ENCODE data around the gene SEMA3A. TPM values are rescaled to one million over a fixed set of nuclear protein-coding genes. Genes with fewer than 3 reads are reported as not detected.

SEMA3A gene
- total RNA-seq, 1 donor from 2014 or later = 2.2 TPM

DNA sequence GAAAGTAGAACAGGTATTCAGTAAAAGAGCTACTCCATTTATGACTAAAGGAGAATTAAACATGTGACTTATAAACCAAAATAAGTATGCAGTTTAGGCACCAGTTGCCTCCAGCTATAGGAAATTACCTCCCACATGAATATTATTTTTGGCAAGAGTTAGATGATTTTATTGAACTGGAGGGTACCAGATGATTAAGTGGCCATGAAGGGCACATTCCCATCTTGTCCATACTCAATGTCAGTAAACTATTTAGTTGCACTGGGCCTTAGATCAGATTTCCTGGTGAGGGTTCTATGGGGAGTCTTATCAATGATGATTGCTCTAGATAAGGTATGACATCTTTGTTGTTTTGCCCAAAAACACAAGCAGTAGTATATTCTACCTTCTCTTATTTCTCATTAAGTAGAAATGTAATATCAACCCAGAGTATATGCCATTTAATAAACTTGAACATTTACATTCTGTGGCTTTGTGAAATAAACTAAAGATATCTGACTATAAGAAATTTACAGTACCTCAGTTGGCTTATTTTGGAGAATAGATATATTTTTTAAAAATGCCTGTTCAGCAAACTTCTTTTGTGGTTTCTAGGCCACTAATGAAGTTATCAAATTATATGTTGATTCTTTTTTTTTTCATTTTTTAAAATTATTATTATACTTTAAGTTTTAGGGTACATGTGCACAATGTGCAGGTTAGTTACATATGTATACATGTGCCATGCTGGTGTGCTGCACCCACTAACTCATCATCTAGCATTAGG lies 145.3 kb downstream of the SEMA3A start:
- ATAC-seq (ENCODE audit: poor library complexity) (no peak), DNase-seq (no peak)
- intact Hi-C loops (cut with DNase I) = no loop called here

- intact Hi-C loops (cut with DNase I) = no loop called here
- DNase-seq (no peak), ATAC-seq (ENCODE audit: poor library complexity) (no peak)
These were observed 147.5 kb downstream of the SEMA3A start for GRCh38 chr7:84047085-84047484.

DNA sequence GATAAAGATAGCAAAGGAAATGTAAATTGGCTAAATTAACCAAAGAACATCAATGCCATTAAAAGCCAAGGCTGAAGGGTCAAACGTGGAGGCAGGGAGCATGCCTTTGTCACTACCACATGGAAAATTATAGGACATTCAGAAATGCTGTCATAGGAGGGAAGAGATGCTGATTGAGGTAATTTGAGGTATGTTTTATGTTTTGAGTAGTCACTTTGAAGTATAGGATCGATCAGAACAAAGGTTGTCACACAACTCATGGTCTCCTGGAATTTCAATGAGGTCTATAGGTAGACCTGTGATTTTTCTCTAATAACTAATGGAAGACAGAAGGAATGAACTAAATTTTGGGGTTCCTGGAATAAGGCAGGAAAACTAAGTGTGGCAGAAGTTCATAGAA lies 149.8 kb downstream of the SEMA3A start:
- intact Hi-C loops (cut with DNase I) = no loop called here
- DNase-seq (no peak), ATAC-seq (ENCODE audit: poor library complexity) (no peak)

- intact Hi-C loops (cut with DNase I) = no loop called here
- ATAC-seq (ENCODE audit: poor library complexity) (no peak), DNase-seq (no peak)
These were observed 150.9 kb downstream of the SEMA3A start for GRCh38 chr7:84043661-84044191.

DNA sequence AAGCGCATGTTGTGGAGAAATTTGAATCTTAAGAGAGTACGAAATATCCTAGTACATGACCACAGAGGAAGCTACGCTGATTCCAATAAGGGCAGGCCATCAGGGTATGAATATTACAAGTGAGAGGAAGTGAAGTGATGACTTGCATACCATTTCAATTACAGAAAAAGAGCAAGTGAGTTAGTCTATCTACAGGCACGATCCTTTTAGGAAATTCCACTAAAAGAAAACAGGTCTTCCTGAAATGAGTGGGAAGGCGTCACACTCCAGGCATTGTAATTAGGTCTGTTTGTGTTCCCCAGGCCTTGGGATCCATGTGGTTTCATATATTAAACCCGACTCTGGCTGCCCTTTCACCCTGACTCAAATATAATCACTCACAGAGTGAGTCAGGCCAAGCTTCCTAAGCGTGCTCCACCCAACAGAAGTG lies 152.5 kb downstream of the SEMA3A start:
- intact Hi-C loops (cut with DNase I) = no loop called here
- no peak for DNase-seq
- no peak for ATAC-seq (ENCODE audit: poor library complexity)

- ATAC-seq (ENCODE audit: poor library complexity) (no peak), DNase-seq (no peak)
- intact Hi-C loops (cut with DNase I) = no loop called here
These were observed 152.9 kb downstream of the SEMA3A start for GRCh38 chr7:84041649-84042048.

- ATAC-seq (ENCODE audit: poor library complexity) (no peak), DNase-seq (no peak)
- intact Hi-C loops (cut with DNase I) = no loop called here
These were observed 154.2 kb downstream of the SEMA3A start for GRCh38 chr7:84040355-84040754.

GRCh38 chr7:84039432-84039831 lies 155.2 kb downstream of the SEMA3A start:
- no peak for DNase-seq
- intact Hi-C loops (cut with DNase I) = no loop called here
- no peak for ATAC-seq (ENCODE audit: poor library complexity)

DNA sequence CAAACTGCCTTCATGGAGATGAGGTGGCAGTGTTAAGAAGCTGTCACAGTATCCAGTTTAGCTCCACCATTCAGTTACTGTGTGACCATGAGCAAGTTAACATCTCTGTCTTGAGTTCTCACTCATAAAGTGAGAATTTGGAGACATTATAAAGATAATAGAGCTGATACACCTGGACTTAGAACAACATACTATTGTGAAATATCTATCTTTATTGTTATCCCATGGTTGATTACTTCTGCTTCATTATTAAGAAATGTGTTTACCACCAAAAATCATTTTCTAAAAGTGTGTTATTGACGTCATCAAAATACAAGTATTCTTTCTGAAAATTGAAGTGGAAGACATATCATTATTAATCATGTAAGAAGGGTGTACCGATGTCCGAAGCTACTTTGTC lies 166.9 kb downstream of the SEMA3A start:
- DNase-seq (no peak), ATAC-seq (ENCODE audit: poor library complexity) (no peak)
- intact Hi-C loops (cut with DNase I) = no loop called here

- DNase-seq = no peak
- intact Hi-C loops (cut with DNase I) = no loop called here
- ATAC-seq (ENCODE audit: poor library complexity) = peak; percentile 51
These were observed 169.2 kb downstream of the SEMA3A start for GRCh38 chr7:84025332-84025927.

GRCh38 chr7:84022684-84023308 lies 171.8 kb downstream of the SEMA3A start:
- intact Hi-C loops (cut with DNase I) = no loop called here
- ATAC-seq (ENCODE audit: poor library complexity) = peak; percentile 48
- no peak for DNase-seq

GRCh38 chr7:84022009-84022408 lies 172.6 kb downstream of the SEMA3A start:
- ATAC-seq (ENCODE audit: poor library complexity) (no peak), DNase-seq (no peak)
- intact Hi-C loops (cut with DNase I) = no loop called here

GRCh38 chr7:84021292-84021908 lies 173.2 kb downstream of the SEMA3A start:
- intact Hi-C loops (cut with DNase I) = no loop called here
- DNase-seq = no peak
- ATAC-seq (ENCODE audit: poor library complexity) = peak; percentile 83

DNA sequence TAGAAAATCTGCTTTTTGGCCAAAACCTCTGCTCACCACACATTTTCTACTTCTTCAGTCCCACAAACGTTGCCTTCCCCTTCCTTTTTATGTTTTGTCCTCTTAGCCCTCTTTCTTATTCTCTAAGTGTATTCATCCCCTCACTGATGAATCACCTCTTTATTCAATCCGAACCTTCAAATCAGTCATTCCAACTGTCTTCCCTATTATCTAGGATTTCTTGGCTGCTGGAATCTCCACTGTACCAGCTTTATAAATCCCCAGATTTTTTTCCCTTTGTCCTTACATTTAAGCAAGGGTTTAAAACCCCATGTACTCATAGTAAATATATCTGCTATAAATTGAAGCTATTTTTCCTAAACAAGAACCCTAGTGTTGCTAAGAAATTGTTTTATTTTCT lies 176.9 kb downstream of the SEMA3A start:
- DNase-seq (no peak), ATAC-seq (ENCODE audit: poor library complexity) (no peak)
- intact Hi-C loops (cut with DNase I) = no loop called here

DNA sequence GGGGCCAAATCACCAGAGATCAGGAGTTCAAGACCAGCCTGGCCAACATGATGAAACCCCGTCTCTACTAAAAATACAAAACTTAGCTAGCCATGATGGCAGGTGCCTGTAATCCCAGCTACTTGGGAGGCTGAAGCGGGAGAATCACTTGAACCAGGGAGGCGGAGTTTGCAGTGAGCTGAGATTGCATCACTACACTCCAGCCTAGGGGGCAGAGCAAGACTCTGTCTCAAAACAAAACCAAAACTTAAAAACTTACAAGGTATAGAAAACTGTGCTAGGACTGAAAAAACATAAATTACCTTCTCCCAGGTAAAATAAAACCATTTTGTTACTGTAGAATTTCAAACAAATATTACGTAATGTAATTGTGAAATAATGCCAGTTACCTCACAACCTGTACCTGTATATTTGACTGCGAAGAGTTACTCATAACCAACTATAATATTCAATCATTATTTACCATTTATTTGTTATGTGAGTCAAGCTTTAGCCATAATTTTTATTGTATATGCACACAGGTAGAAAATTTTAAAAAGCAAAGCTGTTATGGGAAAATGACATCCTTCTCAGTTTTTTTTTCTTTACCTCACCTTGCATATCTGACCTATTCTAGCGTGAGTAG lies 180.9 kb downstream of the SEMA3A start:
- ATAC-seq (ENCODE audit: poor library complexity) (no peak), DNase-seq (no peak)
- intact Hi-C loops (cut with DNase I) = no loop called here

DNA sequence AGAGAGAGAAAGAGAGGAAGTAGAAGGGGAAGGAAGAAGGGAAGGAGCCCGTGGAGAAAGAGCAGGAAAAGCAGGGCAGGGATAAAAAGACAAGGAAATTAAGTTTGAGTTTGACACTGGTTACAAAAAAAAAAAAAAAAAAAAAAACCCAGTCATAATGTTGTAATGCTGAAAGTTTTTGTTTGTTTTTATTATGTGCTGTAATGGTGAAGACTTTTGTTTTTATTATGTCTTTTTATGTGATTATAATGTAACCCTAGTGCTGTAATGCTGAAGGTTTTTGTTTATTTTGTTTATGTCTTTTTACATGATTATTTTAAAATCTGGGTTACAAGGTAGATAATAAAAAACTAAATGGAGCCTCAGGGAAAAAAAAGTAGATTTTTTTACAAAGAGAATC lies 184.8 kb downstream of the SEMA3A start:
- DNase-seq = no peak
- no peak for ATAC-seq (ENCODE audit: poor library complexity)
- intact Hi-C loops (cut with DNase I) = no loop called here

DNA sequence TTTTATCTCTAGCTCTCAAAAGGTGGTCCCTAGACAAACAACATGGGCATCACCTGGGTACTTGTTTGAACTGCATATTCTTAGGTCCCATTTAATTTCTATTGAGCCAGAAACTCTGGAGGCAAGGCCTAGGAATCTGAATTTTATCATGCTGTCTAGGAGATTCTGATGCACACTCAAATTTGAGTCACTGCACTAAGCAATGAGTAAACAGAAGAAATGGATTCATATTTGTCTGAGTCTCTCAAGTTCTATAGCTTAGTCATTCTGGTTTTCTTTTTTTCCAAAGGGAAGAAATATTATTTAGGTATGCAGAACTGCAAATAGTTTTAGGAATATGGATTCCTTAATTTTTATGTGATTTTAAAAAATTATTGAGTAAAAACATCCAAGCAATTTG lies 185.5 kb downstream of the SEMA3A start:
- ATAC-seq (ENCODE audit: poor library complexity) = no peak
- no peak for DNase-seq
- intact Hi-C loops (cut with DNase I) = no loop called here

GRCh38 chr7:84003191-84003590 lies 191.4 kb downstream of the SEMA3A start:
- no peak for DNase-seq
- intact Hi-C loops (cut with DNase I) = no loop called here

GRCh38 chr7:84002348-84002747 lies 192.2 kb downstream of the SEMA3A start:
- intact Hi-C loops (cut with DNase I) = no loop called here
- ATAC-seq (ENCODE audit: poor library complexity) = no peak
- DNase-seq = no peak

More at GRCh38 chr7:84003191-84003590, 191.4 kb downstream of the SEMA3A start:
- no peak for ATAC-seq (ENCODE audit: poor library complexity)

All from Right ventricle myocardium superior (tissue), 1 donor.